NCI-H128 (cell line): ENCODE results near the gene DAPP1.
"Not testable (repeated sequence)": the region's sequence is repeated elsewhere in the genome, so short reads cannot be mapped to it uniquely, and the experiment has no call there.

Source experiments
- DNase-seq: peaks from one replicate; lab custom pipeline; 2025; ENCODE audit not compliant: unreplicated experiment; lab: John Stamatoyannopoulos, UW

The DAPP1 gene

GRCh38 chr4:99824070-99824599 lies 7.5 kb downstream of the DAPP1 start:
- DNase-seq: no peak

DNA sequence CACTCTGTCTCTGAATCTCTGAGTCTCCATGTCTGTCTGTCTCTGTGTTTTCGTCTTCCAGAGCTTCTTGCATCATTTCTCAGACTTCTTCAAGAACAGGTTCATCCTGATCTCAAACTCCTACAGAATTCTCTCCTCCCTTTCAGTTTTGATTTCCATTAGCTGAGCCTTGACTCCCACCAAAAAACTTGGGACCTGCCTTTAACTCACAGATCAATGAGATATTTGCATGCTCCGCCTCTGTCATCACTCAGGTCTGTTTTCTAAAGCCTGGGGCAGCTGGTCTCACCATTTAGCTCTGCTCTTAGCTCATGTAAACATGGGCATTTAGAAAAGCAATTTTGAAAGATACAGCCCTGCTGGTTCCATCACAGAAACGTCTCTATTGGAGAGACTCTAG lies 8.6 kb downstream of the DAPP1 start:
- no peak for DNase-seq

GRCh38 chr4:99826016-99826415 lies 9.4 kb downstream of the DAPP1 start:
- DNase-seq: no peak

DNA sequence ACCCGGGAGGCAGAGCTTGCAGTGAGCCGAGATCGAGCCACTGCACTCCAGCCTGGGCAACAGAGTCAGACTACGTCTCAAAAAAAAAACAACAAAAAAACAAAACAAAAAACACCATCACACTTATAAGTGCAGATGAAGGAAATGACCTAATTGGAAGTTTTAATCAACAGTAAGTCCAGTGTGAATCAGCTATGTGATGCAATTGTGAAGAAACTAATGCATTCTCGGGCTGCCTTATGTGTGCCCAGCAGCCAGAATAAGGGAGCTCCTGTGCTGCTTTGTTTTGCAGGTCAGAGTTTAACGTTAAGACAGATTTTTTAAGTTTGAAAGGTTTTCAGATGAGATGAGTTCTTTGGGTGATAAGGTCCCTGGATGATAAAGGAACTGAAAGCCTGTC lies 10.8 kb downstream of the DAPP1 start:
- DNase-seq: no peak

- DNase-seq: no peak
These were observed 11.2 kb downstream of the DAPP1 start for GRCh38 chr4:99827857-99828256.

DNA sequence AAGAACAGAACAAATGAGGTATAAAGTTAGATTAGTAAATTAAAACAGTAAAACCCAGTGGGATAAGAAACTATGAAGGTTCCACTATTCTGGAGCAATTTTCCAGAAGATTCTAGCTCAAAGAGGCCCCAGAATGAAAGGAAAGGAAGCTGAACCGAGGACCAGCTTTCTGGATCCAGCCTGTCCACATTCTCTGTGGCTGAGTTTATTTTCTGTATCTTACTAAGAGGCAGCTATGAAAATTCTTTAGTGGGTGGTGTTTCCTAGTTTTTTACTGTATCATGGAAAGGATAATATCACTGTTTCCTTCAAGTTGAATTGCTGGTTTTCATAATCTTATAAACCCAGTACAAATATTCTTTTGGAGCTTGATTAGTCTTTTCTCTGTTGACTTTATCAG lies 11.8 kb downstream of the DAPP1 start:
- no peak for DNase-seq

GRCh38 chr4:99830051-99830450 lies 13.4 kb downstream of the DAPP1 start:
- DNase-seq: not testable (repeated sequence)

DNA sequence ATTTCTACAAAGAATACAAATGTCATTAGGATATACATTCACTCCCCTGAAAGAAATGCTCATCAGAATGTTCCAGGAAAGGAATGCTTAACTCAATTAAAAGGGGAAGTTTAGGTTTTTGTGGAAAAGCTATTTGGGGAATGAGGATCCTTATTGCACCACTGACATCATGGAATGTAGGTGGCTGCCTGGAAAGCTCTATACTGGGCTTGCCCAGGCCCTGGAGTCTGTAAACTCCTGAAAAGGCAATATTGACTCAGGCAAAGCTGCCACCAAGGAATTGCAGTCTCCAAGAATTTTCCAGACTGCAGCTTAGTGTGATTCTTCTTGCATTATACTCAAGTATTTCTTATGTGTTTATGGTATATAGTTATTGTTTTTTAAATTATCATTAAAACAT lies 15.7 kb downstream of the DAPP1 start:
- DNase-seq: no peak

- no peak for DNase-seq
These were observed 16.1 kb downstream of the DAPP1 start for GRCh38 chr4:99832758-99833157.

DNA sequence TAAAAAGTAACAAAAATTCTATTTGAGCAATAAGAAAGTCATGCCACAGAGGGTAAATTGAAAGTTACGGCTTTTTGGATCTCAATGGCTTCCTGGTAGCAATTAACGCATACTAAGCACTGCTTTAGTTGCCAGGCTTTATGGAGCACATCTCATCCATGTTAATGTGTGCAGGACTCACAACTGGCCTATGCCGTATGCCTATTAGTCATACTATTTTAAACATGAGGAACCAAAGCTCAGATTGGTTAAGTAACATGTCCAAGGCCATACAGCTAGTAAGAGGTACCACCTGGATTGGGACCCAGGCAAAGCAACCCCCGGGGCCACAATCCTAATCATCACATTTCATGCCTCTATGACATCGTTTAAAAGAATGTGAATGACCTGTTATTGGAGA lies 17.1 kb downstream of the DAPP1 start:
- DNase-seq: no peak

DNA sequence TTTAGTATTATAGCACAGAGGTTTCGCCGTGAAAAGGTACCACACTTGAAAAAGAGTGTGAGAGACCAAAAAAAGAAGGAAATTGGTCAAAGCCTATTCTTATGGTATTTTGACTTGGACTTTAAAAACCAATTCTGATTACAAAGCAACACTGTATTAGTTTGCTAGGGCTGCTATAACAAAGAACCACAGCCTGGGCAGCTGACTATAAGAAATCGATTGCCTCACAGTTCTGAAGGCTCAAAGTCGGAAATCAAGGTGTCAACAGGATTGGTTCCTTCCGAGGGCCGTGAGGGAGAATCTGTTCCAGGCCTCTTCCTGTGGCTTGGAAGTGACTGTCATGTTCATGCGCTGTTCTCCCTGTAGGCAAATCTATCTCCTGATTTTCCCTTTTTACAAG lies 17.9 kb downstream of the DAPP1 start:
- no peak for DNase-seq

GRCh38 chr4:99835942-99836341 lies 19.3 kb downstream of the DAPP1 start:
- DNase-seq: no peak

- DNase-seq: no peak
These were observed 22.3 kb downstream of the DAPP1 start for GRCh38 chr4:99838927-99839326.

- no peak for DNase-seq
These were observed 24.5 kb downstream of the DAPP1 start for GRCh38 chr4:99841129-99841528.

DNA sequence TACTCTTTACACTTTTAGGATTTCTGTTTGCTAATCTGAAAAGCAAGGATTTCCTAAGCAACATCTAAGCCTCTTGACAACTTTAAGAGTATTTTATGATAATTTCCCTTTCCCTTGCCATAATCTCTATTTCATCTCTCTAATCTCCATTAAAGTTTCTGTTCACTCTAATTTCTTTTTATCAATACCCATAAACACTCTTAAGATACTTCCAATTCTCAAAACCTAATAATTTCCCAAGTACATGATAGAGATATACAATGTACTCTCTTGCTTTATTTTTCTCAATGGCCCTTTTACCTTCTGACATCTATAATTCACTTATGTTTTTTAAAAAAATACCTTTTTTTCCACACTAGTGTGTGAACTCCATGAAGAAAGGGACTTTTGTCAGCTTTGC lies 26.8 kb downstream of the DAPP1 start:
- DNase-seq: no peak

DNA sequence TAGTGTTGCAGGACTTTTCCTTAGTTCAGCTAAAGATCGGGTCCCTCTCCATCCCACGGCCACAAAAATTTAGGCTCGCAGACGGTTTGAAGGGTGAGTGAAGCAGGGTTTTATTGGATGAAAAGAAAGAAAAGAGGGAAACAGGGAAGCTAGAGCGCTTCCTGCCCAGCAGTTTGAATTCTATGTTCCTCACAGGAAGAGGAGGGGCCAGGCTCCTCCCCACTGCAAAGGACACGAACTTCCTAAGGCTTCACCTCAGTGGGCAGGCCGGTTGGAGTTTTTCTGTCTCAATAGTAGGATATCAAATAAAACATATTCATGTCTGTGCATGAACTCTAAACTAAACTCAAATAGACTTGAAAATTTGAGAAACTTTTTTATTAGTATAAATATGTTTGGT lies 27.4 kb downstream of the DAPP1 start:
- no peak for DNase-seq

DNA sequence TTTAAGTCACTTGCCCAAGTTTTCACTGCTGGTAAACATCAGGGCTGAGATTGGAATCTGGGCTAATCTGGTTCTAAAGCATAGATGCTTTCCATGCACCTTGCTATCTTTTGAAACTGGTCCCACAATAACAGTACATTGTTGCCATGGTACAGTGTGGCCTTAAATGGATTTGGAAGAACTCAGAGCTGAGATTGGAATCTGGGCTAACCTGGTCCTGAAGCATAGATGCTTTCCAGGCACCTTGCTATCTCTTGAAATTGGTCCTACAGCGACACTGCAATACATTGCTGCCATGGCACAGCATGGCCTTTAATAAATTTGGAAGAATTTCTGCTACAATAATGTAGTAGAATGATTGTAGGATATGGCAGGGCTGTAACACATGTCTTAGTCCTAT lies 28.6 kb downstream of the DAPP1 start:
- DNase-seq: no peak

GRCh38 chr4:99845708-99846469 lies 29.3 kb downstream of the DAPP1 start:
- no peak for DNase-seq

DNA sequence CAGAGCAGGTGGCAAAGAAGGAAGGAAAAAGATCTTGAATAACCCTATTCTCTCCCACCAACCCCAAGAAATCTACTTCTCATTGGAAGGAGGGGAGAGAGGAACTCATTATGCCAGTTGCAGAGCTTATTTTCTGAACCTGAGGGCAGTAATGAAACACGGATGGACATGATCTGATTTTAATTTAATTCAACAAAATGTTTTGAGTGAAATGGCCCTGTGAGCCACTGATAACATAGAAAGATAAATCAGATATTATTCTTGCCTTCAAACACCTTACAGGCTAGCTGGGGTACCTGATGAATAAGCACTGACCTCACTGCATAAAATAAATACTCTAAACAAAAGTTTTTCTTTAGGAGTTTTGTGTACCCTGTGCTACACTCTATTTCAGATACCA lies 30.3 kb downstream of the DAPP1 start:
- no peak for DNase-seq

- no peak for DNase-seq
These were observed 30.8 kb downstream of the DAPP1 start for GRCh38 chr4:99847362-99847976.

DNA sequence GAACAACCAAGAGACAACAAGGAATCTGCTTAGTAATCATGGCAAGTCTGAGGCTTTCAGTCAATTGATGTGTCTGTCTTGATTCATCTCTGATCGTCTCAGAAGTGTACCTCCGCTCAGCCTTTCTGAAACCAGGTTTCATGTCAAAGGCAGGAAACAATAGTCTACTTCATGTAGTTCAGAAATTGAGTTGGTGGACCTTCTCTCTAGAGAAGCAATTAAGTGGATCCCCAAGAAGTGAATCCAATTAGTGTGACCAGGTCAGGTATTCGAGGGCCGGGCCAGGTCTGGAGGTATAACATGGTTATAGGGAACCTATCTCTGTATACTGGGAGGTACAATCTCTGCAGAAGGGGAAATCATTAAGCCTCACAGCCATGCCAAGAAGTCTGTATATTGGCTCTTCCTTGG lies 32.0 kb downstream of the DAPP1 start:
- DNase-seq: no peak

- DNase-seq: no peak
These were observed 35.6 kb downstream of the DAPP1 start for GRCh38 chr4:99852199-99852749.
